ENCODE results near the gene ADAM15.

The ADAM15 gene

DNA sequence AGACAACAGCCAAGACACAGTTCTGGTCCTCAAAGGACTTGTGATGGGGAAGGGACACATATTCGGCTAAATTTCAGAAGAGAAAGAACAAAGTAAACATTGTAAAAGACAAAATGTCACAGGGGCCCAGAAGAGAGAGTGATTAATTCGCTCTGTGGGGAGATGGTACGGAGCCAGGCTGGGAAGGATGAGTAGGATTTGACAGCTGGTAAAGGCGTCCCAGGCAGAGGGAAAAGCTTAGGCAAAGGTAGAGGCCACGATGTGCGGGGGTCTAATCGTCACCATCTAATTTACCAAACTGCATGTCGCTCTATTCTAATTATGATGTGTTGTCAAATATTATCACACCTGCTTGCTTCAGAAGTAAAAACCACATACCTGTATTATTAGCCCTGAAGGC is 59.3 kb downstream of the ADAM15 start:
- FAIRE-seq (no peak), DNase-seq (ENCODE audit: insufficient read length, low spot score) (no peak)

DNA sequence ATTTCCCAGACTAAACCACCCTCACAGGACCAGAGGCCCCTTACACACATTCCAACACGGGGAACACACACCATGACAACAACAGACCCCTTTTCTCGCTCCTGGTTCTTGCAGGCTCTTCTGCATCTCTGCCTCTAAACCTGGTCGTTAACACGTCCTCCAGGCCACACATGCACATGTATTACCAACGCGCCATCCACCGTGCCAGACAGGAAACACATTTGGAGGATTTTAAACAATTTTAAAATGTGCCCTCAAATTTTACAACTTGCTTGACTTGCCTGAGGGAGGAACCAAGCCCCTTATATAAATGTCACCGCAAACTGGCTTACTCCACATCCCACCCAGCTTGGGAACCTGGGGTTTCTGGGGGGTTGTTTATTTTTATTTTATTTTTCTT is 59.7 kb downstream of the ADAM15 start:
- no peak for DNase-seq (ENCODE audit: insufficient read length, low spot score)
- no peak for FAIRE-seq
